DOHH2 (cell line): Measurements from ENCODE around the gene TTBK2.

Experiments used
- CTCF ChIP-seq: fragments of 200-600 bp; sonication (generic); IDR thresholded peaks from one replicate; pipeline ENCODE4 v1.5.1; 2014; ENCODE audit warnings: antibody characterized with exemption, mild to moderate bottlenecking, low read depth, low read length; ENCODE audit not compliant: poor library complexity, severe bottlenecking
- EZH2phosphoT487 ChIP-seq: fragments of 200-600 bp; sonication (generic); IDR thresholded peaks from 2 replicates; pipeline ENCODE4 v1.6.1; 2017; ENCODE audit warnings: borderline replicate concordance, mild to moderate bottlenecking, antibody characterized with exemption, low read length, moderate library complexity, mixed read lengths

DNA sequence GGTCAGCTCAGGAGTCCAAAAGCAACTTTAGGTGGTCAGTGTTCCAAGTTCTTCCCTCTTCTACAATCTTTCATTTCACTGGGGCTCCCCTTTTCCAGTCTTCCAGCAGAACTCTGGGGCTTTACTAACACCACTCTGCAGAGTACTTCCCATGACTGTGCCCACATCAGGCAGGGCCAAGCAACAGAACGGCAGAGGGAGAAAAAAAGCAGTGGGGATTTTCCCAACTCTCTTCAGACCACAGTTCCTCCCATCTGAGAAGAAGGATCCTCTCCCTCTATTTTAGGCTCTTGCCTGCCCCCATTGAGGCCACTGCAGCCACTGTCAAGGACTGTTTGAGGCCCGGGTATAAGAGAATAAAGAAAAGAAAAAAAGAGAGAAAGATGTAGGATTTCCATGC is 70.7 kb downstream of the TTBK2 start:
- TF ChIP-seq CTCF (no peak), EZH2phosphoT487 (no peak)
